SK-N-MC (cell line): ENCODE results near the gene LRRC61.

ENCODE experiments used
- EZH2 ChIP-seq: fragments of 200-600 bp; sonication (generic); IDR thresholded peaks from one replicate; pipeline ENCODE4 v1.6.1; 2017; ENCODE audit warnings: antibody characterized with exemption
- FOXP2 ChIP-seq: optimal IDR thresholded peaks from 2 replicates; pipeline ENCODE3; 2011; ENCODE audit warnings: mild to moderate bottlenecking, moderate library complexity; ENCODE audit not compliant: insufficient read depth; ENCODE audit errors: extremely low read length, control extremely low read depth
- POLR2AphosphoS5 ChIP-seq: IDR thresholded peaks from 2 replicates; pipeline ENCODE4 v1.6.1; 2012; ENCODE audit warnings: mild to moderate bottlenecking, low read depth, low read length, borderline replicate concordance

DNA sequence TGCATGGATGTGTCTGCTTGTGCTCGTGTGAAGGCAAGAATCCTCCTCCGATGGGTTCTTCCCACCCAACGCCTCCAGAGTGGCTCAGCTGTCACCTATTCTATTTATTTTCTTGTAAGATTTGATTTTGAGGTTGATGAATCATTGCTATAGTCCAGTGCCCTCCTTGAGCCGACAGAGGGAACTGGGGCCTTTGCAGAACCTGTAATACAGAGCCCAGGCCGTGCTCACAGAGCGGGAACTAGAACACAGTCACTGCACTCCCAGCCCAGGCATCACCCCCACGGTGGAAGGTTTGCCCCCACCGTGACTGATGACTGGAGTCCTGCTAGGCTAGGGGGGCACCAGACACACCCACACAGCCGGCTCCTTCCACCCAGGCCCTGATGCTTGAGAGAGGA is 16.3 kb downstream of the LRRC61 start:
- TF ChIP-seq EZH2 (no peak), POLR2AphosphoS5 (no peak), FOXP2 (no peak)
